CD8-positive, alpha-beta memory T cell (primary cell): ENCODE measurements around the gene DYSF. TPM values are rescaled to one million over a fixed set of nuclear protein-coding genes. Genes with fewer than 3 reads are reported as not detected.
A peak's percentile ranks its signal among the peaks of the same experiment; 100 is the strongest.
"Not testable (repeated sequence)": the region's sequence is repeated elsewhere in the genome, so short reads cannot be mapped to it uniquely, and the experiment has no call there.

ENCODE experiments used
- CTCF ChIA-PET: fragments of 350-600 bp; sonication (Branson Sonifier 250); formaldehyde crosslinking; loops from one replicate; lab custom pipeline; 2021; ENCODE audit warnings: antibody characterized with exemption; lab: Charles Lee
- POLR2A ChIA-PET: fragments of 350-600 bp; sonication (Branson Sonifier 250); formaldehyde crosslinking; loops from one replicate; lab custom pipeline; 2021; ENCODE audit warnings: antibody characterized with exemption; lab: Charles Lee
- DNase-seq, 5 donors: peaks; one replicate each; pipeline versions ENCODE4 v3.0.0 to v3.0.0-alpha.2; 2020 to 2022; ENCODE audit warnings: mixed read lengths in 1 of 5
- H3K27ac ChIP-seq: one replicate; pipeline ENCODE4 v1.7.0; 2013; ENCODE audit warnings: low read depth, mild to moderate bottlenecking, low read length, moderate library complexity
- H3K27me3 ChIP-seq: 2 replicates; pipeline ENCODE4 v1.7.0; 2013; ENCODE audit warnings: low read length, mild to moderate bottlenecking; ENCODE audit not compliant: insufficient read depth, poor library complexity, severe bottlenecking
- H3K36me3 ChIP-seq: 2 replicates; pipeline ENCODE4 v1.7.0; 2013; ENCODE audit warnings: mild to moderate bottlenecking, low read length, moderate library complexity; ENCODE audit not compliant: insufficient read depth
- H3K4me1 ChIP-seq: 2 replicates; pipeline ENCODE4 v1.7.0; 2013; ENCODE audit warnings: mild to moderate bottlenecking, low read length, moderate library complexity; ENCODE audit not compliant: insufficient read depth
- H3K4me3 ChIP-seq: 2 replicates; pipeline ENCODE4 v1.7.0; 2013; ENCODE audit warnings: mild to moderate bottlenecking, low read length
- H3K9me3 ChIP-seq: 2 replicates; pipeline ENCODE4 v1.7.0; 2013; ENCODE audit warnings: mild to moderate bottlenecking, low read length
- H3K27ac Mint-ChIP-seq, 8 donors: one replicate each; pipeline ENCODE4 v1.8.0; 2020 to 2021; ENCODE audit warnings: mixed read lengths in 8 of 8, mild to moderate bottlenecking in 6 of 8, inconsistent platforms in 3 of 8, moderate library complexity in 3 of 8
- H3K27me3 Mint-ChIP-seq, 2 donors: one replicate each; pipeline ENCODE4 v1.8.0; 2020 to 2021; ENCODE audit warnings: mixed read lengths in 2 of 2, mild to moderate bottlenecking in 1 of 2, moderate library complexity in 1 of 2
- H3K36me3 Mint-ChIP-seq, 3 donors: one replicate each; pipeline ENCODE4 v1.8.0; 2020 to 2021; ENCODE audit warnings: mixed read lengths in 3 of 3, inconsistent platforms in 1 of 3, mild to moderate bottlenecking in 1 of 3
- H3K4me1 Mint-ChIP-seq, 3 donors: one replicate each; pipeline ENCODE4 v1.8.0; 2020 to 2021; ENCODE audit warnings: mixed read lengths in 3 of 3, inconsistent platforms in 1 of 3, mild to moderate bottlenecking in 1 of 3
- H3K4me3 Mint-ChIP-seq, 7 donors: one replicate each; pipeline ENCODE4 v1.8.0; 2020 to 2021; ENCODE audit warnings: mixed read lengths in 7 of 7, mild to moderate bottlenecking in 6 of 7, moderate library complexity in 4 of 7, inconsistent platforms in 2 of 7
- H3K9me3 Mint-ChIP-seq, 5 donors: one replicate each; pipeline ENCODE4 v1.8.0; 2020 to 2022; ENCODE audit warnings: mixed read lengths in 5 of 5, mild to moderate bottlenecking in 3 of 5, moderate library complexity in 2 of 5, inconsistent platforms in 1 of 5
- polyA plus RNA-seq: library from polyadenylated mRNA; unstranded; fragments of 300-500 nt; fragmentation: Illumina TruSeq; gene quantifications from one replicate; pipeline ENCODE4 v1.2.3, GENCODE V29; 2021
- total RNA-seq, 2 experiments: library from RNA; stranded (reverse); gene quantifications; one replicate each; pipeline ENCODE4 v1.2.3, GENCODE V29; 2021

DYSF gene
- total and polyA plus RNA-seq, 3 experiments from 2014 or later: 3.6 to 4.8 (median 3.9) TPM

DNA sequence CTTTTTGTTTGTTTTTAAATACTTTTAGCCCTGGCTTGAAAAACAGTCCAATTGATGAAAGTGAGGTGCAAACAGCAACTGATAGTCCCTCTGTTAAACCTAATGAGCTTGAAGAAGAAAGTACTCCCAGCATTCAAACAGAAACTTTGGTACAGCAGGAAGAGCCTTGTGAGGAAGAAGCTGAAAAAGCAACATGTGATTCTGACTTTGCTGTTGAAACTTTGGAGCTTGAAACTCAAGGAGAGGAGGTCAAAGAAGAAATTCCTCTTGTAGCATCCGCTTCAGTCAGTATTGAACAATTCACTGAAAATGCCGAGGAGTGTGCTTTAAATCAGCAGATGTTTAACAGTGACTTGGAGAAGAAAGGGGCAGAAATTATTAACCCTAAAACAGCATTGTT is 30.6 kb upstream of the DYSF start:
- Histone ChIP-seq H3K27me3 (no peaks in the 10 kb centered on the region), H3K4me1 (peaks cover 2% of the 10 kb centered on the region), H3K4me3 (no peak overlapping the region), H3K9me3 (no peaks in the 10 kb centered on the region), H3K27ac (no peak overlapping the region), H3K36me3 (peaks cover 26% of the 10 kb centered on the region)
- no peak for DNase-seq
- Mint-ChIP-seq H3K4me1 (peaks cover 14 to 38% (median 30%) of the 10 kb centered on the region in 3 donors), H3K4me3 (no peak overlapping the region), H3K36me3 (peaks cover 19 to 61% (median 28%) of the 10 kb centered on the region in 3 donors), H3K27me3 (no peaks in the 10 kb centered on the region), H3K9me3 (no peaks in the 10 kb centered on the region), H3K27ac (peak overlapping the region in 3 of 8 donors; percentile 7 to 63 (median 15))
- ChIA-PET CTCF (no interaction called here), POLR2A (no interaction called here)

DNA sequence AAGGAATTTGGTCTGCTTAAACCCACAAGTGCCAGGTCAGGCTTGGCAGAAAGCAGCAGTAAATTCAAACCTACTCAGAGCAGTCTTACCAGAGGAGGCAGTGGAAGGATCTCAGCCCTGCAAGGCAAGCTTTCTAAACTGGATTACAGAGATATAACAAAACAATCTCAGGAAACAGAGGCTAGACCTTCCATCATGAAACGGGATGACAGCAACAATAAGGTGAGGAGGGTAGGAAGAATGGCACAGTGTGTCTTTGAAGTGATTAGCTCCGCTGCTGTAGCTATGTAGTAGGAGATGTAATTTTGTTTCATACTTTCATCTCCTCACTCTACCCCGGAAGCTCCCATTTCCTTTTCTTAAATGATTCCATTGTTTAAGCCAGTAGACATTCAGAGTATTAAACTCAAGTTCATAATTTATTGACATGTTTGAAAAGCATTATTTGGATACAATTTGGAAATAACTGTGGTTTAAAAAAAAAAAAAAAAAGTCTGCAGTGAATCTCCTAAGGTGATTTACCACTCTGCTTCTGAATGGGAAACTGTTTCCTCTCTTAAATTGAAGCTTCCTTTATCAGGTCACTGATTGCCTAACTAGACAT is 29.4 kb upstream of the DYSF start:
- POLR2A ChIA-PET: no interaction called here
- peaks cover 32% of the 10 kb centered on the region for H3K36me3 ChIP-seq

DNA sequence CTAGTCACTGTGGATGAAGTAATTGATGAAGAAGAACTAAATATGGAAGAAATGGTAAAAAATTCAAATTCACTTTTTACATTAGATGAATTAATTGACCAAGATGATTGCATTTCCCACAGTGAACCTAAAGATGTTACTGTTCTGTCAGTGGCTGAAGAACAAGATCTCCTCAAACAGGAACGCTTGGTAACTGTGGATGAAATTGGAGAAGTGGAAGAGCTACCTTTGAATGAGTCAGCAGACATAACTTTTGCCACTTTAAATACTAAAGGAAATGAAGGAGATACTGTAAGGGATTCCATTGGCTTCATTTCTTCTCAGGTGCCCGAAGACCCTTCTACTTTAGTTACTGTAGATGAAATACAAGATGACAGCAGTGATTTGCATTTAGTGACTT is 26.6 kb upstream of the DYSF start:
- no peaks in the 10 kb centered on the region for H3K9me3 Mint-ChIP-seq
- H3K27me3 ChIP-seq: no peaks in the 10 kb centered on the region
- ChIA-PET POLR2A (no interaction called here), CTCF (no interaction called here)
- H3K4me3 ChIP-seq: no peak overlapping the region
- peak overlapping the region in 2 of 8 donors; percentile 34 to 66 for H3K27ac Mint-ChIP-seq
- no peaks in the 10 kb centered on the region for H3K4me1 ChIP-seq
- H3K4me3 Mint-ChIP-seq: no peak overlapping the region
- no peaks in the 10 kb centered on the region for H3K27me3 Mint-ChIP-seq
- peaks cover 19 to 84% (median 33%) of the 10 kb centered on the region in 3 donors for H3K36me3 Mint-ChIP-seq
- DNase-seq: no peak
- peaks cover 3 to 17% (median 10%) of the 10 kb centered on the region in 3 donors for H3K4me1 Mint-ChIP-seq
- H3K27ac ChIP-seq: no peak overlapping the region
- no peaks in the 10 kb centered on the region for H3K9me3 ChIP-seq
- H3K36me3 ChIP-seq: peaks cover 49% of the 10 kb centered on the region

More for the DNA sequence above, 29.4 kb upstream of the DYSF start:
- DNase-seq: no peak
- Histone ChIP-seq H3K4me3 (no peak overlapping the region), H3K27ac (no peak overlapping the region), H3K4me1 (no peaks in the 10 kb centered on the region), H3K9me3 (no peaks in the 10 kb centered on the region), H3K27me3 (no peaks in the 10 kb centered on the region)
- Mint-ChIP-seq H3K36me3 (peaks cover 19 to 69% (median 33%) of the 10 kb centered on the region in 3 donors), H3K27me3 (no peaks in the 10 kb centered on the region), H3K27ac (peak overlapping the region in 1 of 8 donors; percentile 61), H3K4me1 (peaks cover 13 to 33% (median 24%) of the 10 kb centered on the region in 3 donors), H3K4me3 (no peak overlapping the region), H3K9me3 (no peaks in the 10 kb centered on the region)
- CTCF ChIA-PET: no interaction called here

DNA sequence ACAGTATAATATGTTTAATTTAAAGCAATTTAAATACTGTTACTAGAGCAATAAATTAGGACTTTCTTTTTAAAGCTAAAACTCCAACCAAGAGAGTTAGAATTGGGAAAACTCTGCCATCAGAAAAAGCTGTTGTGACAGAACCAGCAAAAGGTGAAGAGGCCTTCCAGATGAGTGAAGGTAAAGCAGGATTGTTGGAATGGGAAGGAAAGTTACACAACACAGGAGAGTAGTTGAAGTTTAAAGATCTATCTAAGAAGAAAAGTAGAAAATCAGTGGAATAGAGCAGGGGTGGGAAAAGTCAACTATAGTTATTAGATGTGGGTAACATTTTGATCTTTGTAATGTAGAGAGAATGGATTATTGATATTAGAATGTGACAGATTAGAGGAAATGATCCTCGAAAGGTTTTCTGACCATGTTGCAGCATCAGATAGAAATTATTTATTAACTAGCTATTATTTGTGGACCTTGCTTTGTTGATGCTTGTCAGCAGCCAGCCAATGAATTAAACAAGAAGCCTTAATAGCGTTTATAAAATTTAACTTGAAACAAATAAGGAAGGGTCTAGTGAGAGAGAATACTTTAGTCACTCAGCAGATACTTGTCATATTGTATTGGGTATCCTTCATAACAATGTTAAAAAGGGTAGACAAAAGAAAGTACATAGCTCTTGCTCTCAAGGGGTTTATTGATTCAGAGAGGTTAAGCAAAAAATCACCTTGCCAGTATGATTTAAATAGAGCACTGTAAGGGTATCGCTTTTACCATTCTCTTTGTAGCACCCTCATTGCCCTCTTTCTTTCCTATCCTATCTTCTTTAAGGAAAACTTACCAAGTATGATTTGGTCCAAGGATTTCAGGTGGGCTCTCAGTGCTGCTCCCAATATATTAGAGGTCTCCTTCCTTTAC is 24.6 kb upstream of the DYSF start:
- peaks cover 54% of the 10 kb centered on the region for H3K36me3 ChIP-seq
- no peak overlapping the region for H3K4me3 ChIP-seq
- CTCF ChIA-PET: no interaction called here
- no peak for DNase-seq
- no peaks in the 10 kb centered on the region for H3K9me3 ChIP-seq
- no peaks in the 10 kb centered on the region for H3K4me1 ChIP-seq
- Mint-ChIP-seq H3K36me3 (peaks cover 19 to 88% (median 29%) of the 10 kb centered on the region in 3 donors), H3K9me3 (no peaks in the 10 kb centered on the region), H3K27ac (peak overlapping the region in 5 of 8 donors; percentile 9 to 67 (median 48)), H3K27me3 (no peaks in the 10 kb centered on the region), H3K4me1 (peaks cover 3 to 10% (median 7%) of the 10 kb centered on the region in 3 donors), H3K4me3 (no peak overlapping the region)
- POLR2A ChIA-PET: no interaction called here
- no peaks in the 10 kb centered on the region for H3K27me3 ChIP-seq
- H3K27ac ChIP-seq: no peak overlapping the region

DNA sequence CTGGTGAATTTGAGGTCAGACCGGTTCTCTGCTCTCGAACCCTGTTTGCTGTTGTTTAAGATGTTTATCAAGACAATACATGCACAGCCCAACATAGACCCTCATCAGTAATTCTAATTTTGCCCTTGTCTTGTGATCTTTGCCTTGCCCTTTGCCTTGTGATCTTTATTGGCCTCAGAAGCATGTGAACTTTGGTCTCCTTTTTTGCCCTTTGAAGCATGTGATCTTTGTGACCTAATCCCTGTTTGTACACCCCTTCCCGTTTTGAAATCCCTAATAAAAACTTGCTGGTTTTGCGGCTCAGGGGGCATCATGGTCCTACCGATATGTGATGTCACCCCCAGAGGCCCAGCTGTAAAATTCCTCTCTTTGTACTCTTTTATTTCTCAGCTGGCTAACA is 8.2 kb upstream of the DYSF start:
- CTCF ChIA-PET, H3K27ac Mint-ChIP-seq: not testable (repeated sequence)

DNA sequence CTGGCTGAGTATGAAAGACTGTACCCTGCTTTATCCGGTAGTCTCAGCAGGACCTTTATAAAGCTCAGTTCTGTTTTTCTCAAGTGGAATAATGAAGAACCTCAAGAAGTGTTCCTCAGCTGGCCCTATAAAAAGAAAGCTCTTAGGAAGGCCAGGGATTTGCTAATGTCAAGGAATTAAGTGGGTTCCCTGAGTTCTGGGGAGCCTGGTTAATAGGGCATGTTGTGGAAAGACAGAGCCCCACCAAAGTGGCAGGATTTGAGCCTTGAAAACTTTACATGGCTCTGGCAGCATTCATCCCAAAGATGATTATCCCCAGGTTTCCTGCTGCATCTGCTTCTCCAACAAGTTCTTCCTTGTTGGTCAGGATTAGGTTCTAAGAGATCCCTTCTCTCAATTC is 6.9 kb upstream of the DYSF start:
- no peak overlapping the region for H3K4me3 Mint-ChIP-seq
- POLR2A ChIA-PET: no interaction called here
- no peaks in the 10 kb centered on the region for H3K9me3 Mint-ChIP-seq

More for the DNA sequence above, 8.2 kb upstream of the DYSF start:
- POLR2A ChIA-PET: interaction anchor here (0.7 kb wide), 1 partner anchor 9 kb away, joined by 4 read pairs; no protein-coding TSS in a partner anchor
- H3K27ac ChIP-seq, H3K36me3 ChIP-seq, DNase-seq, H3K4me3 Mint-ChIP-seq, H3K4me1 ChIP-seq, H3K4me3 ChIP-seq, H3K27me3 ChIP-seq, H3K36me3 Mint-ChIP-seq, H3K27me3 Mint-ChIP-seq, H3K9me3 Mint-ChIP-seq, H3K9me3 ChIP-seq: not testable (repeated sequence)
- peaks cover 13 to 23% (median 19%) of the 10 kb centered on the region in 3 donors for H3K4me1 Mint-ChIP-seq

DNA sequence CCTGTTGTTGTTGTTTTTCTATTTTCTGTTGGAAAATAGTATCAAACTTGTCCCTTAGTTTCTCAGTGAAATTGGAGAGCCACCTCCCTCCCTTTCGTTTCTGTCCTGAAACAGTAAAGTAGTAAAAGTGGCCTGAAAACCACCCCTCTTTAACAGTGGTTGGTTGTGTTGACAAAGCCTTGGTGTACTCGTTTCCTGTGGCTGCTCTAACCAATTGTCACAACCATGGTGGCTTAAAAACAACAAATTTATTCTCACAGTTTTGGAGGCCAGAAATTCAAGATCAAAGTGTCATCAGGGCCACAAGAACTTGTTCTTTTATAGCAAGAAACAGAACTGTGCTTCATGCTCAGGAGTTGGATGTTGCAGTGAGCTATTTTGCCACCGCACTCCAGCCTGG is 4.0 kb upstream of the DYSF start:
- no peak overlapping the region for H3K27ac ChIP-seq
- DNase-seq: peak in 1 of 5 donors; percentile 16
- H3K27me3 Mint-ChIP-seq: peaks cover 1 to 15% of the 10 kb centered on the region in 2 donors
- H3K27me3 ChIP-seq: peaks cover 4% of the 10 kb centered on the region
- H3K9me3 Mint-ChIP-seq: no peaks in the 10 kb centered on the region
- peaks cover 19% of the 10 kb centered on the region for H3K4me1 ChIP-seq
- peaks cover 0 to 2% (median 0%) of the 10 kb centered on the region in 3 donors for H3K36me3 Mint-ChIP-seq
- H3K9me3 ChIP-seq: no peaks in the 10 kb centered on the region
- no peak overlapping the region for H3K4me3 ChIP-seq
- H3K4me3 Mint-ChIP-seq: peak overlapping the region; percentile 20 to 84 (median 38)
- H3K27ac Mint-ChIP-seq: peak overlapping the region; percentile 26 to 96 (median 70)
- ChIA-PET POLR2A (interaction anchor here (1.0 kb wide), 1 partner anchor 118 kb away, joined by 3 read pairs; the partner anchor contains the start of gene ZNF638), CTCF (interaction anchor here (0.8 to 1.5 kb wide), 3 partner anchors 12 to 118 kb away, joined by 3 to 5 read pairs (median 4); partner anchors contain the start of gene ZNF638)
- peaks cover 32 to 53% (median 41%) of the 10 kb centered on the region in 3 donors for H3K4me1 Mint-ChIP-seq
- H3K36me3 ChIP-seq: no peaks in the 10 kb centered on the region

More for the DNA sequence above, 6.9 kb upstream of the DYSF start:
- H3K9me3 ChIP-seq: no peaks in the 10 kb centered on the region
- no peak overlapping the region for H3K4me3 ChIP-seq
- H3K4me1 ChIP-seq: no peaks in the 10 kb centered on the region
- H3K27ac Mint-ChIP-seq: no peak overlapping the region
- no peak overlapping the region for H3K27ac ChIP-seq
- peaks cover 0 to 4% (median 1%) of the 10 kb centered on the region in 3 donors for H3K36me3 Mint-ChIP-seq
- no peaks in the 10 kb centered on the region for H3K36me3 ChIP-seq
- no peak for DNase-seq
- H3K27me3 ChIP-seq: no peaks in the 10 kb centered on the region
- H3K4me1 Mint-ChIP-seq: peaks cover 20 to 33% (median 25%) of the 10 kb centered on the region in 3 donors
- H3K27me3 Mint-ChIP-seq: no peaks in the 10 kb centered on the region
- CTCF ChIA-PET: no interaction called here
